H1 (cell line): ENCODE results near the gene NFIA. TPM values are rescaled to one million over a fixed set of nuclear protein-coding genes. Genes with fewer than 3 reads are reported as not detected.

Source experiments
- CTCF ChIA-PET: fragments of 300-600 bp; sonication (Branson Sonifier 250); formaldehyde crosslinking; loops from one replicate; lab custom pipeline; 2021; ENCODE audit not compliant: partially characterized antibody; lab: Charles Lee
- POLR2A ChIA-PET: fragments of 300-600 bp; sonication (Branson Sonifier 250); formaldehyde crosslinking; loops from one replicate; lab custom pipeline; 2021; ENCODE audit warnings: inconsistent platforms; ENCODE audit not compliant: partially characterized antibody; lab: Charles Lee
- DNase-seq, 2 experiments: peaks; one replicate each; pipeline versions ENCODE4 v3.0.0 to v3.0.0-alpha.2; 2010 to 2022; ENCODE audit warnings: low spot score in 2 of 2, low read depth in 1 of 2, mixed read lengths in 1 of 2
- FAIRE-seq: peaks from 2 replicates; lab custom pipeline; 2011; peaks lifted over from hg19 to GRCh38; lab: Jason Lieb, UNC
- H2AFZ ChIP-seq: 2 replicates; pipeline ENCODE4 v1.8.1; 2012; ENCODE audit warnings: low read length, inconsistent platforms
- H2AK5ac ChIP-seq: 2 replicates; pipeline ENCODE4 v1.6.1; 2013; ENCODE audit warnings: low read depth, low read length
- H2BK120ac ChIP-seq: replicated peaks from 2 replicates; pipeline ENCODE3; 2013; ENCODE audit warnings: low read depth, low read length, inconsistent platforms
- H2BK12ac ChIP-seq: 2 replicates; pipeline ENCODE4 v1.6.1; 2013; ENCODE audit warnings: low read depth, low read length
- H2BK15ac ChIP-seq: 2 replicates; pipeline ENCODE4 v1.6.1; 2013; ENCODE audit warnings: low read length
- H2BK20ac ChIP-seq: 2 replicates; pipeline ENCODE4 v1.6.1; 2013; ENCODE audit warnings: low read length
- H2BK5ac ChIP-seq: 2 replicates; pipeline ENCODE4 v1.6.1; 2013; ENCODE audit warnings: low read depth, low read length
- H3K14ac ChIP-seq: 2 replicates; pipeline ENCODE4 v1.6.1; 2013; ENCODE audit warnings: inconsistent platforms; ENCODE audit not compliant: insufficient read length
- H3K18ac ChIP-seq: 2 replicates; pipeline ENCODE4 v1.6.1; 2013; ENCODE audit warnings: low read length; ENCODE audit errors: extremely low read depth
- H3K23ac ChIP-seq: 2 replicates; pipeline ENCODE4 v1.6.1; 2013; ENCODE audit warnings: inconsistent platforms; ENCODE audit not compliant: insufficient read length
- H3K23me2 ChIP-seq: 2 replicates; pipeline ENCODE4 v1.6.1; 2013; ENCODE audit warnings: low read depth, low read length
- H3K27ac ChIP-seq: 2 replicates; pipeline ENCODE4 v1.6.1; 2011; ENCODE audit warnings: low read depth, low read length, inconsistent platforms
- H3K27me3 ChIP-seq, 4 experiments: replicated peaks in 1 of 4; 1 replicate in 1 of 4; 2 replicates in 3 of 4; pipeline versions ENCODE4 v1.6.1 to v1.8.1; 2011 to 2013; ENCODE audit warnings: low read length in 3 of 4, mild to moderate bottlenecking in 3 of 4, inconsistent platforms in 2 of 4, mixed read lengths in 2 of 4, moderate library complexity in 1 of 4; ENCODE audit not compliant: control insufficient read depth in 3 of 4, insufficient read depth in 3 of 4; ENCODE audit errors: extremely low read depth in 1 of 4
- H3K36me3 ChIP-seq, 4 experiments: 2 replicates each; pipeline versions ENCODE4 v1.6.1 to v1.8.1; 2011 to 2013; ENCODE audit warnings: mild to moderate bottlenecking in 4 of 4, low read length in 3 of 4, moderate library complexity in 2 of 4, control low read depth in 1 of 4, inconsistent platforms in 1 of 4; ENCODE audit not compliant: insufficient read depth in 4 of 4, control insufficient read depth in 2 of 4
- H3K4ac ChIP-seq: replicated peaks from 2 replicates; pipeline ENCODE3; 2013; ENCODE audit warnings: low read length, low read depth, mixed read lengths, inconsistent platforms; ENCODE audit not compliant: insufficient read length
- H3K4me1 ChIP-seq, 4 experiments: replicated peaks in 1 of 4; 1 replicate in 1 of 4; 2 replicates in 3 of 4; pipeline versions ENCODE4 v1.6.1 to v1.8.1; 2011 to 2013; ENCODE audit warnings: low read length in 3 of 4, inconsistent platforms in 2 of 4, mixed read lengths in 1 of 4; ENCODE audit not compliant: insufficient read depth in 4 of 4, control insufficient read depth in 3 of 4
- H3K4me2 ChIP-seq, 2 experiments: 2 replicates each; pipeline versions ENCODE4 v1.6.1 to v1.8.1; 2011 to 2013; ENCODE audit warnings: low read depth in 2 of 2, low read length in 2 of 2, control low read depth in 1 of 2, inconsistent platforms in 1 of 2, mild to moderate bottlenecking in 1 of 2; ENCODE audit not compliant: insufficient read depth in 1 of 2
- H3K4me3 ChIP-seq, 4 experiments: fragments of 200-600, 300-600 bp in 1 of 4; sonication (generic), shearing (Covaris generic), sonication (Bioruptor Twin) in 1 of 4; 2 replicates each; pipeline versions ENCODE4 v1.5.1 to v1.8.1; 2011 to 2016; ENCODE audit warnings: low read length in 4 of 4, low read depth in 3 of 4, control low read depth in 2 of 4, inconsistent platforms in 2 of 4, mild to moderate bottlenecking in 2 of 4, mixed read lengths in 1 of 4, moderate library complexity in 1 of 4; ENCODE audit not compliant: insufficient read depth in 2 of 4; ENCODE audit errors: extremely low read depth in 1 of 4
- H3K56ac ChIP-seq: replicated peaks from 2 replicates; pipeline ENCODE3; 2013; ENCODE audit warnings: low read depth, mild to moderate bottlenecking, mixed read lengths, low read length, inconsistent platforms; ENCODE audit not compliant: insufficient read length
- H3K79me1 ChIP-seq: 2 replicates; pipeline ENCODE4 v1.6.1; 2013; ENCODE audit warnings: low read depth, low read length, control low read depth
- H3K79me2 ChIP-seq, 2 experiments: 2 replicates each; pipeline versions ENCODE4 v1.6.1 to v1.8.1; 2012 to 2013; ENCODE audit warnings: low read length in 2 of 2, mild to moderate bottlenecking in 2 of 2, inconsistent platforms in 1 of 2; ENCODE audit not compliant: insufficient read depth in 2 of 2, control insufficient read depth in 1 of 2
- H3K9ac ChIP-seq, 4 experiments: replicated peaks in 1 of 4; 1 replicate in 1 of 4; 2 replicates in 3 of 4; pipeline versions ENCODE4 v1.6.1 to v1.8.1; 2011 to 2013; ENCODE audit warnings: low read depth in 3 of 4, low read length in 3 of 4, control low read depth in 2 of 4, mild to moderate bottlenecking in 2 of 4, moderate library complexity in 2 of 4, inconsistent platforms in 1 of 4; ENCODE audit errors: extremely low read depth in 1 of 4
- H3K9me3 ChIP-seq, 2 experiments: 2 replicates each; pipeline versions ENCODE4 v1.6.1 to v1.8.1; 2012 to 2013; ENCODE audit warnings: mild to moderate bottlenecking in 2 of 2, moderate library complexity in 2 of 2, control low read depth in 1 of 2, inconsistent platforms in 1 of 2, low read depth in 1 of 2, low read length in 1 of 2, mixed read lengths in 1 of 2; ENCODE audit not compliant: insufficient read depth in 2 of 2
- H4K20me1 ChIP-seq, 2 experiments: replicated peaks in 1 of 2; 2 replicates each; pipeline versions ENCODE3 to v1.8.1; 2011 to 2013; ENCODE audit warnings: inconsistent platforms in 2 of 2, low read length in 2 of 2, mild to moderate bottlenecking in 1 of 2; ENCODE audit not compliant: insufficient read depth in 2 of 2, control insufficient read depth in 1 of 2
- H4K5ac ChIP-seq: 2 replicates; pipeline ENCODE4 v1.6.1; 2013; ENCODE audit warnings: low read length, low read depth, mixed read lengths, inconsistent platforms; ENCODE audit not compliant: insufficient read length
- H4K8ac ChIP-seq: 2 replicates; pipeline ENCODE4 v1.8.0; 2013; ENCODE audit warnings: mild to moderate bottlenecking, moderate library complexity, low read length, inconsistent platforms; ENCODE audit not compliant: insufficient read depth; ENCODE audit errors: extremely low read depth
- H4K91ac ChIP-seq: replicated peaks from 2 replicates; pipeline ENCODE3; 2013; ENCODE audit warnings: low read length, mixed read lengths, inconsistent platforms; ENCODE audit not compliant: insufficient read length
- ATF2 ChIP-seq: IDR thresholded peaks from 2 replicates; pipeline ENCODE4 v1.6.1; 2012; ENCODE audit warnings: low read length, inconsistent platforms
- ATF3 ChIP-seq: IDR thresholded peaks from 2 replicates; pipeline ENCODE4 v1.6.1; 2011; ENCODE audit warnings: low read depth, mild to moderate bottlenecking, low read length; ENCODE audit not compliant: insufficient read depth
- CBX5 ChIP-seq: fragments of 300-800, 300-1000 bp; sonication (generic); IDR thresholded peaks from 2 replicates; pipeline ENCODE4 v1.7.1; 2016; ENCODE audit warnings: antibody characterized with exemption, low read length, low read depth
- CTBP2 ChIP-seq: IDR thresholded peaks from 2 replicates; pipeline ENCODE4 v1.7.0; 2011; ENCODE audit warnings: borderline replicate concordance, mild to moderate bottlenecking, moderate library complexity, mixed read lengths, low read length; ENCODE audit not compliant: insufficient read depth, insufficient read length
- EP300 ChIP-seq, 2 experiments: IDR thresholded peaks; 1 replicate in 1 of 2; 2 replicates in 1 of 2; pipeline ENCODE4 v1.6.1; 2011 to 2012; ENCODE audit warnings: low read depth in 2 of 2, low read length in 2 of 2, mild to moderate bottlenecking in 2 of 2, borderline replicate concordance in 1 of 2, inconsistent platforms in 1 of 2, moderate library complexity in 1 of 2
- HDAC6 ChIP-seq: IDR thresholded peaks from one replicate; pipeline ENCODE4 v1.7.1; 2012; ENCODE audit warnings: low read depth, mild to moderate bottlenecking, inconsistent platforms, low read length, moderate library complexity
- PHF8 ChIP-seq: fragments of 200-600 bp; sonication (generic); conservative IDR thresholded peaks from 2 replicates; pipeline ENCODE4 v1.7.1; 2012; ENCODE audit warnings: low read depth, mild to moderate bottlenecking, inconsistent platforms, low read length, moderate library complexity
- POLR2A ChIP-seq, 2 experiments: IDR thresholded peaks; 1 replicate in 1 of 2; 2 replicates in 1 of 2; pipeline ENCODE4 v1.6.1; 2011; ENCODE audit warnings: low read depth in 2 of 2, low read length in 2 of 2, mild to moderate bottlenecking in 2 of 2; ENCODE audit errors: control extremely low read depth in 1 of 2
- RAD21 ChIP-seq, 2 experiments: IDR thresholded peaks in 1 of 2; conservative IDR thresholded peaks in 1 of 2; 2 replicates each; pipeline ENCODE4 v1.6.1; 2011; ENCODE audit warnings: low read depth in 2 of 2, low read length in 2 of 2, improper control_type of control experiment in 1 of 2, inconsistent platforms in 1 of 2, mild to moderate bottlenecking in 1 of 2, moderate library complexity in 1 of 2
- RXRA ChIP-seq: IDR thresholded peaks from 2 replicates; pipeline ENCODE4 v1.6.1; 2011; ENCODE audit warnings: low read depth, mild to moderate bottlenecking, low read length, moderate library complexity; ENCODE audit not compliant: insufficient read depth
- SP1 ChIP-seq: IDR thresholded peaks from 2 replicates; pipeline ENCODE4 v1.6.1; 2011; ENCODE audit warnings: low read depth, low read length
- WGBS, 2 experiments: shearing (Covaris generic) in 1 of 2; methylation state at CpG; one replicate each; pipeline versions ENCODE4 v1.1.6 to v1.1.7; 2013 to 2015; ENCODE audit warnings: low lambda C conversion rate in 2 of 2, mixed read lengths in 2 of 2, inconsistent platforms in 1 of 2, low coverage in 1 of 2, missing lambda C conversion rate in 1 of 2; ENCODE audit not compliant: insufficient replicate concordance in 2 of 2, insufficient coverage in 1 of 2, insufficient read length in 1 of 2; ENCODE audit errors: extremely low coverage in 1 of 2, missing lambda C conversion rate in 1 of 2; 5-methylcytosine and 5-hydroxymethylcytosine counted together
- polyA plus RNA-seq, 7 experiments: library from polyadenylated mRNA; depleted of rRNA in 3 of 7; stranded (reverse) in 5 of 7; unstranded in 2 of 7; fragments of >200 nt in 5 of 7; fragments of 200-250 nt in 2 of 7; gene quantifications; 1 replicate in 5 of 7; 2 replicates in 1 of 7; 4 replicates in 1 of 7; pipeline versions ENCODE4 v1.2.1 to v1.2.3, GENCODE V29; 2011 to 2013; ENCODE audit warnings: missing spikeins in 2 of 7, mixed read lengths in 2 of 7
- total RNA-seq: library from RNA; stranded (reverse); fragmentation: NEBNext Ultra II Directional; extraction: Animal tissue kit (Norgen Biotek cat#: 25700); gene quantifications from 2 replicates; pipeline ENCODE4 v1.2.1, GENCODE V29; 2021

NFIA gene
- total and polyA plus RNA-seq, 2 of the 8 experiments (the other 6 are each of a cell fraction or from before 2014, with no cell fraction given), result 1.8 to 2.3 TPM

GRCh38 chr1:61449410-61449809 is 367.0 kb downstream of the NFIA start:
- H3K79me1 ChIP-seq, result no peaks in the 10 kb centered on the region
- H2BK12ac ChIP-seq, result no peak overlapping the region
- FAIRE-seq (no peak), DNase-seq (no peak)
- H2BK120ac ChIP-seq, result no peak overlapping the region
- no peak overlapping the region for H2BK15ac ChIP-seq
- H3K56ac ChIP-seq, result no peak overlapping the region
- no peak overlapping the region for H3K4me3 ChIP-seq
- H3K18ac ChIP-seq, result no peak overlapping the region
- no peaks in the 10 kb centered on the region for H4K20me1 ChIP-seq
- H2AK5ac ChIP-seq, result no peak overlapping the region
- no peaks in the 10 kb centered on the region for H3K79me2 ChIP-seq
- ChIA-PET CTCF (interaction anchor here (1.2 kb wide), 1 partner anchor 98 kb away, joined by 4 read pairs; no protein-coding TSS in a partner anchor), POLR2A (no interaction called here)
- H3K36me3 ChIP-seq, result no peaks in the 10 kb centered on the region
- WGBS, 2 experiments, result 85% methylated on average over 5 of the region's 5 CpGs; no CpG with 5 or more reads in 1 of the 2 experiments
- no peak overlapping the region for H2AFZ ChIP-seq
- no peak overlapping the region for H4K8ac ChIP-seq
- no peak overlapping the region for H3K23ac ChIP-seq
- no peaks in the 10 kb centered on the region for H3K27me3 ChIP-seq
- H4K91ac ChIP-seq, result no peak overlapping the region
- H3K4me1 ChIP-seq, result peaks cover 0 to 12% (median under 1%) of the 10 kb centered on the region in 4 experiments; a peak in 3 of 7 replicates
- no peaks in the 10 kb centered on the region for H3K9me3 ChIP-seq
- H4K5ac ChIP-seq, result no peak overlapping the region
- no peak overlapping the region for H3K4me2 ChIP-seq
- H3K4ac ChIP-seq, result no peak overlapping the region
- no peak overlapping the region for H3K14ac ChIP-seq
- no peak overlapping the region for H3K9ac ChIP-seq
- H2BK5ac ChIP-seq, result no peak overlapping the region
- no peaks in the 10 kb centered on the region for H3K23me2 ChIP-seq
- H3K27ac ChIP-seq, result no peak overlapping the region
- H2BK20ac ChIP-seq, result no peak overlapping the region
- TF ChIP-seq CBX5 (no peak), CTBP2 (no peak), POLR2A (IDR thresholded peaks at IDR 0.05; ENCODE audit: control extremely low read depth in 1 of 2, low read depth in 2 of 2, low read length in 2 of 2) (no peak), RXRA (no peak), SP1 (no peak), EP300 (IDR thresholded peaks at IDR 0.05; ENCODE audit: borderline replicate concordance in 1 of 2, low read depth in 2 of 2, low read length in 2 of 2) (no peak), HDAC6 (no peak), ATF2 (no peak), PHF8 (no peak), ATF3 (no peak), RAD21 (IDR thresholded peaks at IDR 0.05 in 1 of 2, conservative IDR thresholded peaks at IDR 0.05 in 1 of 2; ENCODE audit: low read depth in 2 of 2, low read length in 2 of 2) (no peak)
